Epithelial cell of proximal tubule (primary cell): ENCODE data around the gene C15orf61. TPM values are rescaled to one million over a fixed set of nuclear protein-coding genes. Genes with fewer than 3 reads are reported as not detected.
A peak's percentile ranks its signal among the peaks of the same experiment; 100 is the strongest.

Experiments
- DNase-seq: peaks from one replicate; pipeline ENCODE4 v3.0.0-alpha.2; 2011; ENCODE audit warnings: low read depth
- H3K4me3 ChIP-seq: 2 replicates; pipeline ENCODE4 v1.5.1; 2011; ENCODE audit warnings: low read depth, mild to moderate bottlenecking, low read length
- CTCF ChIP-seq: conservative IDR thresholded peaks from 2 replicates; pipeline ENCODE4 v1.5.1; 2012; ENCODE audit warnings: low read depth, mild to moderate bottlenecking, low read length
- total RNA-seq: library from RNA; depleted of rRNA; stranded (reverse); fragments of >200 nt; gene quantifications from 2 replicates; pipeline ENCODE4 v1.2.3, GENCODE V29; 2015

C15orf61 gene
- total RNA-seq, 1 donor from 2014 or later = 2.0 TPM

GRCh38 chr15:67564021-67564967 lies 43.4 kb downstream of the C15orf61 start:
- H3K4me3 ChIP-seq = no peak overlapping the region
- no peak for DNase-seq
- TF ChIP-seq CTCF = no peak

- TF ChIP-seq CTCF = no peak
- no peak for DNase-seq
- no peak overlapping the region for H3K4me3 ChIP-seq
Observed at GRCh38 chr15:67564968-67565345, 44.0 kb downstream of the C15orf61 start.

GRCh38 chr15:67569668-67570067 lies 48.7 kb downstream of the C15orf61 start:
- H3K4me3 ChIP-seq = no peak overlapping the region
- TF ChIP-seq CTCF = no peak
- no peak for DNase-seq

GRCh38 chr15:67570875-67571647 lies 50.1 kb downstream of the C15orf61 start:
- no peak for DNase-seq
- no peak overlapping the region for H3K4me3 ChIP-seq
- TF ChIP-seq CTCF = no peak

- no peak overlapping the region for H3K4me3 ChIP-seq
- DNase-seq = no peak
- TF ChIP-seq CTCF = peak; percentile 3
Observed at GRCh38 chr15:67571648-67572415, 50.9 kb downstream of the C15orf61 start.

- no peak for TF ChIP-seq CTCF
- DNase-seq = no peak
- H3K4me3 ChIP-seq = no peak overlapping the region
Observed at GRCh38 chr15:67573194-67573593, 52.3 kb downstream of the C15orf61 start.
